Neural cell (in vitro differentiated cells): ENCODE data around the gene SCYGR2. TPM values are rescaled to one million over a fixed set of nuclear protein-coding genes. Genes with fewer than 3 reads are reported as not detected.

ENCODE experiments used
- H2AFZ ChIP-seq: fragments of 200-600, 300-800 bp; sonication (generic), shearing (Covaris generic); 2 replicates; pipeline ENCODE4 v1.6.0; 2014; ENCODE audit warnings: low read depth, mild to moderate bottlenecking, antibody characterized with exemption, low read length, moderate library complexity
- H3F3A ChIP-seq: fragments of 200-600 bp; shearing (Covaris generic); 2 replicates; pipeline ENCODE4 v1.6.1; 2016; ENCODE audit warnings: mild to moderate bottlenecking, moderate library complexity, mixed read lengths, antibody characterized with exemption, low read length; ENCODE audit not compliant: insufficient read depth, poor library complexity, severe bottlenecking
- H3K27ac ChIP-seq: fragments of 200-600, 300-800 bp; sonication (generic), shearing (Covaris generic); 2 replicates; pipeline ENCODE4 v1.5.1; 2014; ENCODE audit warnings: mild to moderate bottlenecking, low read length, moderate library complexity
- H3K27me3 ChIP-seq: fragments of 300-800, 200-600 bp; sonication (generic), shearing (Covaris generic); 2 replicates; pipeline ENCODE4 v1.6.0; 2014; ENCODE audit warnings: mild to moderate bottlenecking, low read depth, low read length, moderate library complexity; ENCODE audit not compliant: insufficient read depth
- H3K36me3 ChIP-seq: fragments of 300-800, 200-600 bp; sonication (generic), shearing (Covaris generic); 2 replicates; pipeline ENCODE4 v1.5.1; 2014; ENCODE audit warnings: mild to moderate bottlenecking, antibody characterized with exemption, low read length, moderate library complexity; ENCODE audit not compliant: insufficient read depth
- H3K4me2 ChIP-seq: fragments of 300-800, 200-600 bp; sonication (generic), shearing (Covaris generic); 2 replicates; pipeline ENCODE4 v1.6.0; 2014; ENCODE audit warnings: mild to moderate bottlenecking, low read length
- H3K4me3 ChIP-seq: fragments of 300-800, 200-600 bp; sonication (generic), shearing (Covaris generic); 2 replicates; pipeline ENCODE4 v1.5.1; 2014; ENCODE audit warnings: mild to moderate bottlenecking, low read length, moderate library complexity
- H3K79me2 ChIP-seq: fragments of 200-600 bp; shearing (Covaris generic); replicated peaks from 2 replicates; pipeline ENCODE4 v1.6.0; 2014; ENCODE audit warnings: mild to moderate bottlenecking, low read length, moderate library complexity; ENCODE audit not compliant: insufficient read depth
- H3K9ac ChIP-seq: fragments of 300-800, 200-600 bp; sonication (generic), shearing (Covaris generic); 2 replicates; pipeline ENCODE4 v1.6.1; 2016; ENCODE audit warnings: mild to moderate bottlenecking, low read length, mixed read lengths
- H3K9me2 ChIP-seq: fragments of 200-600 bp; shearing (Covaris generic); 2 replicates; pipeline ENCODE4 v1.6.1; 2016; ENCODE audit warnings: mild to moderate bottlenecking, low read length, mixed read lengths; ENCODE audit not compliant: insufficient read depth
- H3K9me3 ChIP-seq: fragments of 200-600, 300-800 bp; sonication (generic), shearing (Covaris generic); 2 replicates; pipeline ENCODE4 v1.6.1; 2016; ENCODE audit warnings: mild to moderate bottlenecking, mixed run types, low read length, moderate library complexity, mixed read lengths
- H4K20me1 ChIP-seq: fragments of 200-600 bp; shearing (Covaris generic); 2 replicates; pipeline ENCODE4 v1.6.1; 2016; ENCODE audit warnings: mild to moderate bottlenecking, mixed run types; ENCODE audit not compliant: insufficient read depth
- EP300 ChIP-seq: fragments of 450-650 bp; conservative IDR thresholded peaks from 2 replicates; pipeline ENCODE4 v1.6.1; 2014; ENCODE audit warnings: antibody characterized with exemption, mild to moderate bottlenecking, moderate library complexity; ENCODE audit not compliant: poor library complexity, severe bottlenecking
- EZH2 ChIP-seq: fragments of 200-600, 300-800 bp; shearing (Covaris generic), sonication (generic); IDR thresholded peaks from 2 replicates; pipeline ENCODE4 v1.6.1; 2014; ENCODE audit warnings: antibody characterized with exemption, low read length, borderline replicate concordance, mild to moderate bottlenecking; ENCODE audit not compliant: insufficient read depth, poor library complexity, severe bottlenecking
- MXI1 ChIP-seq: fragments of 450-650 bp; conservative IDR thresholded peaks from 2 replicates; pipeline ENCODE4 v1.6.1; 2014; ENCODE audit warnings: antibody characterized with exemption, mild to moderate bottlenecking; ENCODE audit not compliant: poor library complexity, severe bottlenecking
- POLR2AphosphoS5 ChIP-seq: IDR thresholded peaks from 2 replicates; pipeline ENCODE4 v1.6.1; 2012
- RAD21 ChIP-seq: fragments of 450-650 bp; conservative IDR thresholded peaks from 2 replicates; pipeline ENCODE4 v1.6.1; 2014; ENCODE audit warnings: antibody characterized with exemption, mild to moderate bottlenecking, moderate library complexity
- SMC3 ChIP-seq: fragments of 450-650 bp; conservative IDR thresholded peaks from 2 replicates; pipeline ENCODE4 v1.6.1; 2014; ENCODE audit warnings: antibody characterized with exemption, mild to moderate bottlenecking, moderate library complexity; ENCODE audit not compliant: poor library complexity
- TAF1 ChIP-seq: IDR thresholded peaks from 2 replicates; pipeline ENCODE4 v1.6.1; 2012; ENCODE audit warnings: low read depth
- polyA plus RNA-seq: library from polyadenylated mRNA; depleted of rRNA; stranded (reverse); fragments of >200 nt; gene quantifications from 2 replicates; pipeline ENCODE4 v1.2.3, GENCODE V29; 2014
- TF ChIP-seq, protein P1 (sequence below): fragments of 450-650 bp; IDR thresholded peaks from 2 replicates; pipeline ENCODE4 v1.5.1; 2014; ENCODE audit warnings: antibody characterized with exemption, mild to moderate bottlenecking, moderate library complexity; ENCODE audit not compliant: poor library complexity, severe bottlenecking
- TF ChIP-seq, protein P2 (sequence below): IDR thresholded peaks from 2 replicates; pipeline ENCODE4 v1.6.1; 2012; ENCODE audit warnings: borderline replicate concordance

Gene SCYGR2
- polyA plus RNA-seq, 1 donor from 2014 or later: not detected

DNA sequence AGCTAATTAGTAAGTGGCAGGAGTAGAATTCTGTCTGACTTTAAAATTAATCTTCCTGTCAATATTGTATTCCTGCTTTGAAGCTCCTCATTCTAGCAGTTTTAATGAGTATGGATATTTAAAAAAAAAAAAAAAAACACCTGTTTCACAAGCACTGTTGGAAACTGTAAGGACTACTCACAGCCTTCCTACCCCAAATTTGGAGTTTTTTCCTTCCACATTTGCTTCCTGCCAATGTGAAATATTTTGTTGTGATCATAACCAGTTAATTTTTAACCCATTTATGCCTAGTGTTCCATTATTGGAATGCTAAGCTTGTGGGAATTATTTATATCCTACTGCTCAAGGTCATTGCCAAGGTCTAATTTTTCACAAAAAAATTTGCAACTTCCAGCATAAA, 36.1 kb upstream of the SCYGR2 start:
- Histone ChIP-seq H3K9ac (no peak overlapping the region), H3F3A (no peaks in the 10 kb centered on the region), H3K27me3 (no peaks in the 10 kb centered on the region), H3K4me3 (no peak overlapping the region), H3K79me2 (no peaks in the 10 kb centered on the region), H2AFZ (no peak overlapping the region), H3K9me2 (no peaks in the 10 kb centered on the region), H3K4me2 (no peak overlapping the region), H4K20me1 (no peaks in the 10 kb centered on the region), H3K27ac (no peak overlapping the region), H3K36me3 (no peaks in the 10 kb centered on the region), H3K9me3 (no peaks in the 10 kb centered on the region)
- TF ChIP-seq EZH2: no peak
- TF ChIP-seq MXI1: no peak
- TF ChIP-seq SMC3: no peak
- TF ChIP-seq RAD21: no peak

DNA sequence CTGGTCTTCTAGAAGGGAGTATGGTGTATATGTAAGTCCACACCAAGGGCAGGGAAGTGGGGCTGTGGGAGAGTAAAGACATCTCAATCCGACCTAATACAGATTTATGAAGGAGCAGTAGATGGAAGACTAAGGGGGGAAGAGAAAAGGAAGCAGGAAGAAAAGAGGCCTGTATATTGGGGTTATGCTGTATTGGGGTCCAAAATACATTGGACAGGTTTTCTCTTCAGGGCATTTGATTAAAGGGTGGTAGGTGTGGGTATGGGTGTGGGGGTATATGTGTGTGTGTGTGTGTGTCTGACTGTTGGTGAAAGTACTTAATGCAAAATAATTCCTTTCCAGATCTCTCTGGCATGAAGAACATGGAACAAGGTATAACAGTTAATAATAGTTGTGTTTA, 33.6 kb upstream of the SCYGR2 start:
- Histone ChIP-seq H3K9me2 (no peaks in the 10 kb centered on the region), H3K9ac (no peak overlapping the region), H3K79me2 (no peaks in the 10 kb centered on the region), H3K27ac (no peak overlapping the region), H4K20me1 (no peaks in the 10 kb centered on the region), H2AFZ (no peak overlapping the region), H3K4me2 (no peak overlapping the region), H3K9me3 (no peaks in the 10 kb centered on the region), H3K4me3 (no peak overlapping the region), H3K36me3 (no peaks in the 10 kb centered on the region), H3F3A (no peaks in the 10 kb centered on the region), H3K27me3 (no peaks in the 10 kb centered on the region)
- TF ChIP-seq EP300 (no peak), MXI1 (no peak), EZH2 (no peak), SMC3 (no peak)

DNA sequence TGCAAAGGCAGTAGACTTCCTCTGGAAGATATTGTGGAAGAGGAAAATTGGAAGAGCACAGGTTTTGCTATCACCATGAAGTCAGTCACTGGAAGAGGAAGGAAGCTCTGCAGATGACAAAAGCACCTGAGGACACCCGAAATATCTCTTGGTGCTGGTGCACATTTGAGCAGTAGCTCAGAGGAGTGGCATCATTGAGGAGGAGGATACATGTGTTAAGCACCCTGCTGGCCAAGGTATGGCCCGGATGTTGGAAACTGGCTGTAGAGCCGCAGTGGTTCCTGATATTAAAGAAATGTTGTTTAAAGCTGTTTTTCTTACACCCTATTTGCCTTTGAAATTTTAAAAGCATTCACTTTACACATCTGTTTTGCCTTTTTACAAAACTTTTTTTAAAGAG, 32.7 kb upstream of the SCYGR2 start:
- Histone ChIP-seq H3K9ac (no peak overlapping the region), H3K27me3 (no peaks in the 10 kb centered on the region), H3K4me2 (no peak overlapping the region), H4K20me1 (no peaks in the 10 kb centered on the region), H3K36me3 (no peaks in the 10 kb centered on the region), H3K4me3 (no peak overlapping the region), H3K9me2 (no peaks in the 10 kb centered on the region), H2AFZ (no peak overlapping the region), H3K79me2 (no peaks in the 10 kb centered on the region), H3K9me3 (no peaks in the 10 kb centered on the region), H3F3A (no peaks in the 10 kb centered on the region), H3K27ac (no peak overlapping the region)
- no peak for TF ChIP-seq POLR2AphosphoS5
- TF ChIP-seq, protein P1, sequence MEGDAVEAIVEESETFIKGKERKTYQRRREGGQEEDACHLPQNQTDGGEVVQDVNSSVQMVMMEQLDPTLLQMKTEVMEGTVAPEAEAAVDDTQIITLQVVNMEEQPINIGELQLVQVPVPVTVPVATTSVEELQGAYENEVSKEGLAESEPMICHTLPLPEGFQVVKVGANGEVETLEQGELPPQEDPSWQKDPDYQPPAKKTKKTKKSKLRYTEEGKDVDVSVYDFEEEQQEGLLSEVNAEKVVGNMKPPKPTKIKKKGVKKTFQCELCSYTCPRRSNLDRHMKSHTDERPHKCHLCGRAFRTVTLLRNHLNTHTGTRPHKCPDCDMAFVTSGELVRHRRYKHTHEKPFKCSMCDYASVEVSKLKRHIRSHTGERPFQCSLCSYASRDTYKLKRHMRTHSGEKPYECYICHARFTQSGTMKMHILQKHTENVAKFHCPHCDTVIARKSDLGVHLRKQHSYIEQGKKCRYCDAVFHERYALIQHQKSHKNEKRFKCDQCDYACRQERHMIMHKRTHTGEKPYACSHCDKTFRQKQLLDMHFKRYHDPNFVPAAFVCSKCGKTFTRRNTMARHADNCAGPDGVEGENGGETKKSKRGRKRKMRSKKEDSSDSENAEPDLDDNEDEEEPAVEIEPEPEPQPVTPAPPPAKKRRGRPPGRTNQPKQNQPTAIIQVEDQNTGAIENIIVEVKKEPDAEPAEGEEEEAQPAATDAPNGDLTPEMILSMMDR: no peak
- TF ChIP-seq EP300: no peak
- no peak for TF ChIP-seq RAD21
- TF ChIP-seq SMC3: no peak
- TF ChIP-seq EZH2: no peak
- TF ChIP-seq, protein P2, sequence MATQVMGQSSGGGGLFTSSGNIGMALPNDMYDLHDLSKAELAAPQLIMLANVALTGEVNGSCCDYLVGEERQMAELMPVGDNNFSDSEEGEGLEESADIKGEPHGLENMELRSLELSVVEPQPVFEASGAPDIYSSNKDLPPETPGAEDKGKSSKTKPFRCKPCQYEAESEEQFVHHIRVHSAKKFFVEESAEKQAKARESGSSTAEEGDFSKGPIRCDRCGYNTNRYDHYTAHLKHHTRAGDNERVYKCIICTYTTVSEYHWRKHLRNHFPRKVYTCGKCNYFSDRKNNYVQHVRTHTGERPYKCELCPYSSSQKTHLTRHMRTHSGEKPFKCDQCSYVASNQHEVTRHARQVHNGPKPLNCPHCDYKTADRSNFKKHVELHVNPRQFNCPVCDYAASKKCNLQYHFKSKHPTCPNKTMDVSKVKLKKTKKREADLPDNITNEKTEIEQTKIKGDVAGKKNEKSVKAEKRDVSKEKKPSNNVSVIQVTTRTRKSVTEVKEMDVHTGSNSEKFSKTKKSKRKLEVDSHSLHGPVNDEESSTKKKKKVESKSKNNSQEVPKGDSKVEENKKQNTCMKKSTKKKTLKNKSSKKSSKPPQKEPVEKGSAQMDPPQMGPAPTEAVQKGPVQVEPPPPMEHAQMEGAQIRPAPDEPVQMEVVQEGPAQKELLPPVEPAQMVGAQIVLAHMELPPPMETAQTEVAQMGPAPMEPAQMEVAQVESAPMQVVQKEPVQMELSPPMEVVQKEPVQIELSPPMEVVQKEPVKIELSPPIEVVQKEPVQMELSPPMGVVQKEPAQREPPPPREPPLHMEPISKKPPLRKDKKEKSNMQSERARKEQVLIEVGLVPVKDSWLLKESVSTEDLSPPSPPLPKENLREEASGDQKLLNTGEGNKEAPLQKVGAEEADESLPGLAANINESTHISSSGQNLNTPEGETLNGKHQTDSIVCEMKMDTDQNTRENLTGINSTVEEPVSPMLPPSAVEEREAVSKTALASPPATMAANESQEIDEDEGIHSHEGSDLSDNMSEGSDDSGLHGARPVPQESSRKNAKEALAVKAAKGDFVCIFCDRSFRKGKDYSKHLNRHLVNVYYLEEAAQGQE: no peak
- no peak for TF ChIP-seq TAF1
- TF ChIP-seq MXI1: no peak
